Naive thymus-derived CD4-positive, alpha-beta T cell (primary cell): Measurements from ENCODE around the gene CYCS. TPM values are rescaled to one million over a fixed set of nuclear protein-coding genes. Genes with fewer than 3 reads are reported as not detected.

Source experiments
- ATAC-seq: fragments of 150-1000 bp; cut with Tn5 transposase; 2 replicates; pipeline ENCODE4 v1.10.0; 2021; ENCODE audit warnings: mild to moderate bottlenecking, moderate library complexity
- CTCF ChIA-PET: fragments of 350-600 bp; sonication (Branson Sonifier 250); formaldehyde crosslinking; loops from one replicate; lab custom pipeline; 2021; ENCODE audit warnings: antibody characterized with exemption; lab: Charles Lee
- POLR2A ChIA-PET: fragments of 350-600 bp; sonication (Branson Sonifier 250); formaldehyde crosslinking; loops from one replicate; lab custom pipeline; 2021; ENCODE audit warnings: antibody characterized with exemption, inconsistent platforms; lab: Charles Lee
- DNase-seq, 9 donors: peaks; one replicate each; pipeline versions ENCODE4 v3.0.0 to v3.0.0-alpha.2; 2020 to 2022; ENCODE audit warnings: mixed read lengths in 1 of 9
- H3K27ac ChIP-seq: one replicate; pipeline ENCODE4 v1.7.0; 2013; ENCODE audit warnings: mild to moderate bottlenecking, low read depth, low read length, moderate library complexity
- H3K27me3 ChIP-seq, 2 donors: one replicate each; pipeline ENCODE4 v1.7.0; 2013; ENCODE audit warnings: low read length in 2 of 2, mild to moderate bottlenecking in 2 of 2, moderate library complexity in 2 of 2; ENCODE audit not compliant: control insufficient read depth in 2 of 2, insufficient read depth in 2 of 2
- H3K36me3 ChIP-seq, 3 experiments: 1 replicate in 2 of 3; 2 replicates in 1 of 3; pipeline ENCODE4 v1.7.0; 2013; ENCODE audit warnings: low read length in 3 of 3, mild to moderate bottlenecking in 3 of 3, moderate library complexity in 1 of 3; ENCODE audit not compliant: insufficient read depth in 3 of 3, control insufficient read depth in 2 of 3
- H3K4me1 ChIP-seq, 2 donors: one replicate each; pipeline ENCODE4 v1.7.0; 2013; ENCODE audit warnings: low read length in 2 of 2, mild to moderate bottlenecking in 2 of 2, moderate library complexity in 1 of 2; ENCODE audit not compliant: control insufficient read depth in 2 of 2, insufficient read depth in 2 of 2
- H3K4me3 ChIP-seq: 2 replicates; pipeline ENCODE4 v1.7.0; 2013; ENCODE audit warnings: mild to moderate bottlenecking, low read length
- H3K9me3 ChIP-seq, 3 experiments: 1 replicate in 2 of 3; 2 replicates in 1 of 3; pipeline ENCODE4 v1.7.0; 2013; ENCODE audit warnings: low read length in 3 of 3; ENCODE audit not compliant: control insufficient read depth in 2 of 3
- H3K27ac Mint-ChIP-seq, 9 donors: one replicate each; pipeline ENCODE4 v1.8.0; 2020 to 2022; ENCODE audit warnings: mixed read lengths in 9 of 9, mild to moderate bottlenecking in 8 of 9, moderate library complexity in 5 of 9, inconsistent platforms in 2 of 9
- H3K27me3 Mint-ChIP-seq, 5 donors: one replicate each; pipeline ENCODE4 v1.8.0; 2021 to 2022; ENCODE audit warnings: mixed read lengths in 5 of 5, mild to moderate bottlenecking in 1 of 5
- H3K36me3 Mint-ChIP-seq, 5 donors: one replicate each; pipeline ENCODE4 v1.8.0; 2020 to 2022; ENCODE audit warnings: mixed read lengths in 5 of 5, mild to moderate bottlenecking in 3 of 5, inconsistent platforms in 1 of 5
- H3K4me1 Mint-ChIP-seq, 7 donors: one replicate each; pipeline ENCODE4 v1.8.0; 2020 to 2022; ENCODE audit warnings: mixed read lengths in 7 of 7, mild to moderate bottlenecking in 3 of 7, inconsistent platforms in 1 of 7
- H3K4me3 Mint-ChIP-seq, 10 donors: one replicate each; pipeline ENCODE4 v1.8.0; 2020 to 2022; ENCODE audit warnings: mild to moderate bottlenecking in 10 of 10, mixed read lengths in 10 of 10, moderate library complexity in 6 of 10, inconsistent platforms in 2 of 10
- H3K9me3 Mint-ChIP-seq, 11 donors: one replicate each; pipeline ENCODE4 v1.8.0; 2020 to 2022; ENCODE audit warnings: mixed read lengths in 11 of 11, mild to moderate bottlenecking in 4 of 11, inconsistent platforms in 1 of 11, moderate library complexity in 1 of 11
- intact Hi-C, 2 donors: fragments of 100-400 bp; cut with micrococcal nuclease; formaldehyde crosslinking; loops; one replicate each; pipeline ENCODE4 v1.15.1; 2023
- polyA plus RNA-seq, 2 donors: library from polyadenylated mRNA; unstranded; fragments of 300-500 nt; fragmentation: Illumina TruSeq; gene quantifications; one replicate each; pipeline ENCODE4 v1.2.3, GENCODE V29; 2021
- total RNA-seq, 6 experiments: library from RNA in 5 of 6; stranded (reverse) in 5 of 6; gene quantifications; 1 replicate in 5 of 6; 2 replicates in 1 of 6; pipeline ENCODE4 v1.2.3 and lab custom pipeline; 2021 to 2026

The CYCS gene
- total and polyA plus RNA-seq, 7 experiments from 2014 or later = 40.4 to 130 (median 114) TPM

DNA sequence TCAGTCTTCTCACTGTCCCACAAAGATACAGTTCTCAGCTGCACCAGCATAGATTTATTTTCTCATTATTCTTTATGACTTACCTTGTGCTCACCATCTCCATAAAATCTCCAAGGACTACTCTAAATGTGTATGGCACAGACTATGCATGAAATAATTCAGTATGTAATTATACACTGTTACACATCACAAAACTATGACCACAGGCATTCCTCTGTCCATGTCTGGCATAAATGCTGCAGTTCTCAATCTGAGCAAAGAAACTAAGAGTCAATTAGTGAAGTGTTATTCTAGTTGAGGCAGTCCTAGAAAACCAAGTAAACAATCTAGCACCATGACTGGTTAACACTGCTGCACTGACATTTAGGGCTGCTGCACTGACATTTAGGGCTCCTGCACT, 2.7 kb downstream of the CYCS start:
- ChIA-PET CTCF (interaction anchor here (0.6 to 0.9 kb wide), 2 partner anchors 28 to 535 kb away, joined by 3 to 10 read pairs; no protein-coding TSS in a partner anchor), POLR2A (interaction anchor here (1.0 kb wide), 1 partner anchor 9 kb away, joined by 3 read pairs; no protein-coding TSS in a partner anchor)
- Histone ChIP-seq H3K9me3 (no peaks in the 10 kb centered on the region), H3K27me3 (no peaks in the 10 kb centered on the region), H3K4me1 (peaks cover 7 to 13% of the 10 kb centered on the region in 2 donors), H3K36me3 (peaks cover 3 to 25% (median 9%) of the 10 kb centered on the region in 3 experiments), H3K27ac (no peak overlapping the region), H3K4me3 (no peak overlapping the region)
- peaks cover 14 to 44% (median 27%) of the 10 kb centered on the region in 7 donors for H3K4me1 Mint-ChIP-seq
- H3K27ac Mint-ChIP-seq = peak overlapping the region in 4 of 9 donors; percentile 9 to 59 (median 38)
- no peak for ATAC-seq
- peaks cover 0 to 5% (median 0%) of the 10 kb centered on the region in 5 donors for H3K27me3 Mint-ChIP-seq
- peaks cover 0 to 6% (median 0%) of the 10 kb centered on the region in 11 donors for H3K9me3 Mint-ChIP-seq
- peaks cover 3 to 31% (median 15%) of the 10 kb centered on the region in 5 donors for H3K36me3 Mint-ChIP-seq
- peak overlapping the region in 1 of 10 donors; percentile 4 for H3K4me3 Mint-ChIP-seq
- DNase-seq = no peak
- intact Hi-C loops = loop anchor here (10.0 kb wide), 5 partner anchors 548 to 1828 kb away; partner anchors contain the start of genes CCDC126 (in 1 of the 2), MALSU1 (in 1 of the 2) and PALS2 (in 1 of the 2)

- Histone ChIP-seq H3K36me3 (peaks cover 3 to 25% (median 9%) of the 10 kb centered on the region in 3 experiments), H3K27ac (no peak overlapping the region), H3K4me3 (no peak overlapping the region), H3K27me3 (no peaks in the 10 kb centered on the region), H3K9me3 (no peaks in the 10 kb centered on the region), H3K4me1 (peaks cover 7 to 13% of the 10 kb centered on the region in 2 donors)
- intact Hi-C loops = loop anchor here (10.0 kb wide), 5 partner anchors 547 to 1827 kb away; partner anchors contain the start of genes CCDC126 (in 1 of the 2), MALSU1 (in 1 of the 2) and PALS2 (in 1 of the 2)
- Mint-ChIP-seq H3K9me3 (peaks cover 0 to 6% (median 0%) of the 10 kb centered on the region in 11 donors), H3K27me3 (peaks cover 0 to 5% (median 0%) of the 10 kb centered on the region in 5 donors), H3K36me3 (peaks cover 3 to 31% (median 15%) of the 10 kb centered on the region in 5 donors), H3K4me3 (no peak overlapping the region), H3K27ac (peak overlapping the region in 3 of 9 donors; percentile 29 to 68 (median 36)), H3K4me1 (peaks cover 14 to 48% (median 28%) of the 10 kb centered on the region in 7 donors)
- DNase-seq (no peak), ATAC-seq (no peak)
- POLR2A ChIA-PET = interaction anchor here (1.0 kb wide), 1 partner anchor 8 kb away, joined by 3 read pairs; no protein-coding TSS in a partner anchor
- CTCF ChIA-PET = interaction anchor here (0.9 kb wide), 1 partner anchor 28 kb away, joined by 3 read pairs; no protein-coding TSS in a partner anchor
These were observed 3.5 kb downstream of the CYCS start for GRCh38 chr7:25121599-25121998.

- POLR2A ChIA-PET = interaction anchor here (0.7 kb wide), 1 partner anchor 11 kb away, joined by 3 read pairs; no protein-coding TSS in a partner anchor
- no peaks in the 10 kb centered on the region for H3K9me3 ChIP-seq
These were observed 6.0 kb downstream of the CYCS start for GRCh38 chr7:25119102-25119501.

DNA sequence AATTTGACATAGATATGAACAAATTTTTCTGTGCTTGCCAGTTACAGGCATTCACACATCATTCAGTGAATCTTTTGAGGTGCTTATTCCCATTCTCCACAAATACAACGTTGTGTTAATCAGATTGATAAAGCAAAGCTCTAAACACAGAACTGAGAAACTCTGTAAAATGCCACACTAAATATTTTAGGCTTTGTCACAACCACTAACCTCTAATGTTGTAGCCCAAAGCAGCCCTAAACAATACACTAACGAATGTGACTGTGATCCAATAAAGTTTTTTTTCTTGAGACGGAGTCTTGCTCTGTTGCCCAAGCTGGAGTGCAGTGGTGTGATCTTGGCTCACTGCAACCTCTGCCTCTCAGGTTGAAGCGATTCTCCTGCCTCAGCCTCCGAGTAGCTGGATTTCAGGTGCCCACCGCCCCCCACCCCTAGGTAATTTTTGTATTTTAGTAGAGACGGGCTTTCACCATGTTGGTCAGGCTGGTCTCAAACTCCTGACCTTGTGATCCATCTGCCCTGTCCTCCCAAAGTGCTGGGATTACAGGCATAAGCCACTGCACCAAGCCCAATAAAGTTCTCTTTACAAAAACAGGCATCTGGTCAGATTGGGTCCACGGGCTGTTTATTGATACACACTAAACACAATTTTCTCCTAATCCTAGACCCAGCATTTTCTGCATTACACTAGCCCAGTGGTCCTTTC, 6.9 kb downstream of the CYCS start:
- intact Hi-C loops = no loop called here
- Histone ChIP-seq H3K27me3 (no peaks in the 10 kb centered on the region), H3K36me3 (peaks cover 3 to 25% (median 9%) of the 10 kb centered on the region in 3 experiments), H3K27ac (no peak overlapping the region), H3K4me3 (no peak overlapping the region), H3K4me1 (peaks cover 0 to 3% of the 10 kb centered on the region in 2 donors), H3K9me3 (no peaks in the 10 kb centered on the region)
- peaks cover 0 to 25% (median 11%) of the 10 kb centered on the region in 7 donors for H3K4me1 Mint-ChIP-seq
- ChIA-PET POLR2A (no interaction called here), CTCF (interaction anchor here (1.1 kb wide), 1 partner anchor 47 kb away, joined by 3 read pairs; no protein-coding TSS in a partner anchor)
- no peaks in the 10 kb centered on the region for H3K27me3 Mint-ChIP-seq
- no peak overlapping the region for H3K4me3 Mint-ChIP-seq
- DNase-seq = no peak
- H3K36me3 Mint-ChIP-seq = peaks cover 0 to 19% (median 11%) of the 10 kb centered on the region in 5 donors
- peaks cover 0 to 2% (median 0%) of the 10 kb centered on the region in 11 donors for H3K9me3 Mint-ChIP-seq
- H3K27ac Mint-ChIP-seq = peak overlapping the region in 1 of 9 donors; percentile 24
- ATAC-seq = no peak

More at GRCh38 chr7:25119102-25119501, 6.0 kb downstream of the CYCS start:
- ATAC-seq (no peak), DNase-seq (no peak)
- H3K4me1 Mint-ChIP-seq = peaks cover 8 to 34% (median 19%) of the 10 kb centered on the region in 7 donors
- intact Hi-C loops = no loop called here
- no peak overlapping the region for H3K27ac Mint-ChIP-seq
- peaks cover 3 to 7% of the 10 kb centered on the region in 2 donors for H3K4me1 ChIP-seq
- H3K27me3 Mint-ChIP-seq = no peaks in the 10 kb centered on the region
- H3K9me3 Mint-ChIP-seq = peaks cover 0 to 2% (median 0%) of the 10 kb centered on the region in 11 donors
- H3K36me3 Mint-ChIP-seq = peaks cover 0 to 26% (median 11%) of the 10 kb centered on the region in 5 donors
- no peak overlapping the region for H3K4me3 ChIP-seq
- H3K27me3 ChIP-seq = no peaks in the 10 kb centered on the region
- no peak overlapping the region for H3K4me3 Mint-ChIP-seq
- CTCF ChIA-PET = interaction anchor here (0.9 to 1.1 kb wide), 2 partner anchors 17 to 48 kb away, joined by 3 read pairs; no protein-coding TSS in a partner anchor
- H3K27ac ChIP-seq = no peak overlapping the region
- peaks cover 3 to 25% (median 9%) of the 10 kb centered on the region in 3 experiments for H3K36me3 ChIP-seq

GRCh38 chr7:25117226-25118047, 7.6 kb downstream of the CYCS start:
- peaks cover 0 to 5% (median 0%) of the 10 kb centered on the region in 11 donors for H3K9me3 Mint-ChIP-seq
- ATAC-seq (peak; percentile 64), DNase-seq (no peak)
- Histone ChIP-seq H3K27me3 (no peaks in the 10 kb centered on the region), H3K4me3 (no peak overlapping the region), H3K4me1 (peaks cover 0 to 3% of the 10 kb centered on the region in 2 donors), H3K27ac (no peak overlapping the region), H3K36me3 (peaks cover 2 to 21% (median 8%) of the 10 kb centered on the region in 3 experiments), H3K9me3 (no peaks in the 10 kb centered on the region)
- peak overlapping the region in 6 of 9 donors; percentile 24 to 57 (median 32) for H3K27ac Mint-ChIP-seq
- peaks cover 0 to 25% (median 11%) of the 10 kb centered on the region in 7 donors for H3K4me1 Mint-ChIP-seq
- intact Hi-C loops = no loop called here
- no peaks in the 10 kb centered on the region for H3K27me3 Mint-ChIP-seq
- POLR2A ChIA-PET = no interaction called here
- no peak overlapping the region for H3K4me3 Mint-ChIP-seq
- CTCF ChIA-PET = no interaction called here
- peaks cover 0 to 20% (median 10%) of the 10 kb centered on the region in 5 donors for H3K36me3 Mint-ChIP-seq

- peaks cover 0 to 3% of the 10 kb centered on the region in 2 donors for H3K4me1 ChIP-seq
- H3K4me1 Mint-ChIP-seq = peaks cover 0 to 17% (median 8%) of the 10 kb centered on the region in 7 donors
- H3K27me3 Mint-ChIP-seq = no peaks in the 10 kb centered on the region
- H3K27ac Mint-ChIP-seq = peak overlapping the region in 6 of 9 donors; percentile 1 to 63 (median 30)
- no peak overlapping the region for H3K27ac ChIP-seq
- H3K9me3 Mint-ChIP-seq = peaks cover 0 to 5% (median 0%) of the 10 kb centered on the region in 11 donors
- no peaks in the 10 kb centered on the region for H3K27me3 ChIP-seq
- H3K4me3 ChIP-seq = no peak overlapping the region
- ATAC-seq (no peak), DNase-seq (no peak)
- peaks cover 0 to 17% (median 2%) of the 10 kb centered on the region in 5 donors for H3K36me3 Mint-ChIP-seq
- ChIA-PET POLR2A (no interaction called here), CTCF (no interaction called here)
- no peaks in the 10 kb centered on the region for H3K9me3 ChIP-seq
- no peak overlapping the region for H3K4me3 Mint-ChIP-seq
- H3K36me3 ChIP-seq = peaks cover 0 to 13% (median 5%) of the 10 kb centered on the region in 3 experiments
- intact Hi-C loops = no loop called here
These were observed 8.4 kb downstream of the CYCS start for GRCh38 chr7:25116621-25117020.
